Suppressor macrophage treated with lipopolysaccharide for 4 hours (primary cell): Measurements from ENCODE around the gene ALAS1.

Experiments used
- DNase-seq: peaks from one replicate; pipeline ENCODE4 v3.0.0-alpha.2; 2020

The ALAS1 gene

DNA sequence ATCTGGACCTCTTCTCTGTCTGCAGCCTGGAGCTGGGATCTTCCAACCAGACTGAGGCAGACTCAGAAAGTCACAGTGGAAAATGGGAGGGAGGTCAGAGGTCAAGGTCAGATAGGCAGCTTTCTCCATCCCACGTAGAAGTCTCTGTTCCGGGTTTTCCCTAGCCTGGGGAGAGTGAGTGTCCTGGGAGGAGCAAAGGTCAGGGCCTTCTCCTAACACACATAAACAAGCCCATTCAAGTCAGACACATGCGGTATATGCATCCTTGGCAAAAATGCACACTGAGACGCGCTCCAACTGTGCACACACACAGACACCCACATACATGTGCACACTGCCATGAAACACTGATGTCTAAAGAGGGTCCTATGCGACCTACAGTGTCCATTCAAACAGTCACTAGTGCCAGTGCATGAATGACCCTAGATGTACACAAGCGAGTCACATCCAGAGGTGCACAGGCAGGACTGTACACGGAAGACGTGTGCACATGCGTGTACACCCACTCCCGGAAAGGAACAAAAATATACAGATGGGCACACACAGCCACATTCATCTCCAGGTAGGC, 40.3 kb downstream of the ALAS1 start:
- DNase-seq = peak; percentile 65

DNA sequence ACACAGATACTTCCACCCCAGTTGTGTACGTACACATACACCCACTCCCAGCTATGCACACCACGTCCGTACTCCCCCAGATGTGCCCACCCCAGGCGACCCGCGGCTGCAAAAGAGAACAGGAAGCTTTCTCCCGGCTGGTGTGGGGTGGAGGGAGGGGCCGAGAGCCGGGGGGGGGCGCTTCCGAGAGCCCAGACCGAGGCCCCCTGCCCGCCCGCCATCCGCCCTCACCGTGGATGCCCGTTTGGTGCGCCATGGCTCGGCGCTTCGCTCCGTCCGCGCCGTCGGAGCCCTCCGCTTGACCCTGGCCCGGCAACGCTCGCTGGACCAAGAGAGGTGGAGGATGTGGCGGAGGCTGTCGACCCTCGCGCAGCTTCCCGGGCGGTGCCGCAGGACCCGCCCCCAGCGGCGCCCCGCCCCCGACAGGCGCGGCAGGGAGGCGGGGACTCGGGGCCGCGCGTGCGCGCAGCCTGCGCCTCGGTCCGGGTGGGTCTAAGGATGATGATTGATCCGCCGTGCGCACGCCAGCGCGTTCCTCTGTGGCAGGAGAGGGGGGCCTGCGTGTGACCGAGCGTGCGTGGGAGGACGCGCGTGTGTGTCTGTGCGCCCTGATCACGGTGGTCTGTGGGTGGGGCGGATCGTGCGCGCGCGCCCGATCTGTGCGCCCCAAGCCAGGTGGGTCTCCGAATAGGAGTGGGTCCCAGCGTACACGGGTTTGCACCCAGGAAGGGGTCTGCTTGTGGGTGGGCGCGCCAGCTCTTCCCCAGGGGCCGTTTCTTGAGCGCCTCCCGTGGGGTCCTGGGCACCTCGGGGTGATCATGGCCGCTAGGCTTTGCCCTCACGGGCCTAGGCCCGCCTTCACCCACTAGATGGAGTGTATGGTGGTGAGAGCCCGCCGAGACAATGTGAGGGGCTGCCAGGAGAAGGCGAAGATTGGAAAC, 41.1 kb downstream of the ALAS1 start, which contains the start of gene TWF2:
Gene TWF2, minus strand, starts transcription at position 398 of the 941 bp plus-strand sequence. Its CDS starts 142 bp downstream, at position 256.
- peak; percentile 88 for DNase-seq

DNA sequence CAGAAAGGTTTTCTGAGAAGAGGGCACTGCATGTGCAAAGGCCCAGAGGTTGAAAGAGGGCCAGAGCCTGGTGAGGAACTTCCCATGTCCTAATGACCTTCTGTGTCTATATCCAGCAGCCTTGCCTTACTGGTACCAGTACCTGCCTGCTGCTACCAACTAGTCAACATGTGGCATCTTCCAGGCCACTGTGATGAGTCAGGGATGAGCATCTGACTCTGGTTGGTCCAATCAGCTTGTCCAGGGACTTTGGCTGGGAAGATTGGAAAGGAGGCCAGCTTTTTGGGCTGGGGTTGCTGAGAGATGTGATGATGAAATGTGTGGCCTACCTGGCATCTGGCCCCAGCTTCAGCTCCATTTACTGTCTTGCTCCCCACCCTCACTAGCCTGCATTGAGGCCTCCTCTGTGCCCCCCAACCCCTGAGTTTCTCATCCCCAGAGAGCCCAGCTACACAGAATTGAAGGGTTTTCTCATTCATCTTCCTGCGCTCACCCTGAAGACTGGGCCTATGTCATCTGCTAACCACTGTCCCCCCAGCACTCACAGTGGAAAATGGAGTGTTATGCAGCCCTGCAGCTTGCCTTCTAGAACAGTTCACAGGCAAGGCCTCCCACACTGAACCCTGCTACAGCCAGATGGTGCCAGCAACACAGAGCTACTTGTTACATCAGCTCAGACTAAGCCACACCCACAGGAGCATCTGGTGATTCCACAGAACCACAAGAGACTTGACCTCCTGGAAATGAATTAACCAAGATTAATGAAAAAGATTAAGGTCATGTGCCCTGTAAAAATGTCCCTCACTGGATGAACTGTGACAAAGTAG, 42.3 kb downstream of the ALAS1 start:
- DNase-seq = peak; percentile 78

- no peak for DNase-seq
Measured at GRCh38 chr3:52240886-52241370, 43.0 kb downstream of the ALAS1 start.

- no peak for DNase-seq
Measured at GRCh38 chr3:52242039-52242438, 44.1 kb downstream of the ALAS1 start.

- DNase-seq = peak; percentile 97
Measured at GRCh38 chr3:52243791-52244628, 46.0 kb downstream of the ALAS1 start.

- DNase-seq = peak; percentile 56
Measured at GRCh38 chr3:52245322-52246263, 47.6 kb downstream of the ALAS1 start, which contains the start of gene PPM1M. PPM1M (plus strand) TSS chr3:52245759; CDS start chr3:52245825, 66 bp downstream.

DNA sequence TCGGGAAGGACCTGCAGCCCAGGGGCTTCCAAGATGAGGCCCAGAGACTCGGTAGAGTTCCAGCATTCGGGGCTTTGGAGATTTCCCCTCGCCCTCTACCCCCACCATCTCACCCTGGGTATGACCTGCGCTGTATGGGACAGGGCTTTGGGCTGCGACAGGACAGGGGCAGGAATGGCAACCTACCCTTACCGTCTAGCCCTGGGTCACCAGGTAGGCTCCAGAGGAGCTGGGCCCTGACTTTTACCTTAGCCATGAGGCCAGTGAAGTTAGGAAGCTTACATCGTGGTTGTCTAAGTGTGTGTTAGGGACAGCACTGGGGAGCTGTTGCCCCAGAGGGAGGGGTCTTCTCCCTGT, 48.3 kb downstream of the ALAS1 start:
- no peak for DNase-seq

- peak; percentile 55 for DNase-seq
Measured at GRCh38 chr3:52246728-52247408, 48.9 kb downstream of the ALAS1 start.

DNA sequence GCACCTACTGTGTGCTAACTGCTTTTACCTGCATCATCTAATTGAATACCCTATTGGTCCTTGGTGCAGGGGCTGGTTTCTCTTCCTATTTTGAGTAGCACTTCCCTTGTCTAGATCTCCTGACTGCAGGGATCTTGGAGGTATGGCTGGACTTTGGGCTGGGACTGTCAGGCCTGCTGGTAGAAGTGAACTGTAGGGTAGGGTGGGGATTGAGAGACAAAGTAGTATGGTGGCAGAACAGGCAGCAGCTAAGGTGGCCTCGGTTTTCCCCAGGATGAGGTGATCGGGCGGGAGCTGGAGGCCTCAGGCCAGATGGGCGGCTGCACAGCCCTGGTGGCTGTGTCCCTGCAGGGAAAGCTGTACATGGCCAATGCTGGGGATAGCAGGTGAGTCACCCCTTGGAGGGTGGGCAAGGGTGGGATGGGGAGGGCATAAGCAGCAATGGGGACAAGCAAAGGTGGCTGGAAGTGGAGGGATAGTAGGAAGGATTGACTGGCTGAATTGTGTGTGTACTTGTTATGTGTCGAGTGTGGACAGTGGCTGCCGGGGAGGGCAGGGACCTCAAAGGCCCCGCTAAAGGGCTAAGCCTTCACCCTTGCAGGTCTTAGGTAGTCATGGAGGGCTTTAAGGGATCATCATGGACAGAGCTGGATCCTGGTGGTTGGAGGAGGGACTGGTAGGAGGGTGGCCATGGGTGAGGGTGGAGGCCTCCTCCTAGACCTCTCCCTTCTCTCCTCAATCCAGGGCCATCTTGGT, 49.6 kb downstream of the ALAS1 start:
- peak; percentile 34 for DNase-seq

DNA sequence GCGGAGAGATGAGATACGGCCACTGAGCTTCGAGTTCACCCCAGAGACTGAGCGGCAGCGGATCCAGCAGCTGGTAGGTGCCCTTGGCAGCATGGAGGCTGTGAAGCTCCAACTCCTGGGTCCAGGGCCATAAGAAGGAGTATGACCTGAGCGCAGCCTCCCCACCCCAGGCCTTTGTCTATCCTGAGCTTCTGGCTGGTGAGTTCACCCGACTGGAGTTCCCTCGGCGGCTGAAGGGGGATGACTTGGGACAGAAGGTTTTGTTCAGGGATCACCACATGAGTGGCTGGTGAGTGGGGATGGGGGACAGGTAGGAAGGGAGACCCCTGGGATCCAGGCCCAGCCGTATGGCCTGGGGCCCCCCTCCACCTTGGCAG, 50.2 kb downstream of the ALAS1 start:
- no peak for DNase-seq

DNA sequence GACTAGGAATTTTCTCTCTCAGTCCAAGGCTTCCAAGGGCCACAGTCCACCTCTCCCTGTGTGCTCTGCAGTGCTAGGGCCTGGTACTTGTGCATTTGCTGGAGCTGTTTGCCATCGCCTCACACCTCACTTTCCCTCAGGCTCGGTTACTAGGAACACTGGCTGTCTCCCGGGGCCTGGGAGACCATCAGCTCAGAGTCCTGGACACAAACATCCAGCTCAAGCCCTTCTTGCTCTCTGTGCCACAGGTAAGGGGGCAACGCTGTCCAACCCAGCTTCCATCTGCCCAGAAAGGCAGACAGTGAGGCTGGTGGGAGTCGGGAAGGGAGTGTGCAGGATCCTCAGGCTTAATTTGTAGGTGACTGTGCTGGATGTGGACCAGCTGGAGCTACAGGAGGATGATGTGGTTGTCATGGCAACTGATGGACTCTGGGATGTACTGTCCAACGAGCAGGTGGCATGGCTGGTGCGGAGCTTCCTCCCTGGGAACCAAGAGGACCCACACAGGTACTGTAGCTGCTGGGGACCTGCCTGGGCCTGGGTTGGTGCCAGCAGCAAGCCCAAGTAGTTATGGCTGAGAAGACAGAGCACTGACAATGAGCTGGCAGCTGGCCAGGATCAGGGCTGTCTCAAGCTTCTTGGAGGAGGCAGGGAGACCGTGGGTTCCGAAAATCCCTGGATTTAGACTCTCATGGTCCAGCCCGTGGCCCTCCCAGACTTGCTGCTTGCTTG, 51.0 kb downstream of the ALAS1 start:
- no peak for DNase-seq

GRCh38 chr3:52249683-52250082, 51.7 kb downstream of the ALAS1 start:
- DNase-seq = no peak

- DNase-seq = no peak
Measured at GRCh38 chr3:52250122-52250521, 52.2 kb downstream of the ALAS1 start.

- DNase-seq = peak; percentile 92
Measured at GRCh38 chr3:52253314-52254304, 55.6 kb downstream of the ALAS1 start.

DNA sequence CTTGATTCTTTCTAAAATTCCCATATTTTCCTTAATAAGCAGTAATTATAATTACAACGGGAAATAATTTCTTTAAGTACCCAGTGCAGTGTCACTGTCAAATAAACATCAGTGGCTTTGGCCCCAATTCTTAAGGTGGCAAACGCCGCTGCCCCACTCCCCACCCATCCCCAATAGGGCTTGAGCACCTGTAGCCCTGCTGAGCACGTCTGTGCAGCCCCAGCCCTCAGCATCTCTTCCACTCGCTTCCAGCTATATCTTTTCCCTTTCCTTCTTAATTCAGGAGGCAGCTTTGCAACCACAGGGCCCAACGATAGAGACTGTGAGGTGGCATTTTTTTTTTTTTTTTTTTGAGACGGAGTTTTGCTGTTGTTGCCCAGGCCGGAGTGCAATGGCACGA, 56.6 kb downstream of the ALAS1 start:
- no peak for DNase-seq

DNA sequence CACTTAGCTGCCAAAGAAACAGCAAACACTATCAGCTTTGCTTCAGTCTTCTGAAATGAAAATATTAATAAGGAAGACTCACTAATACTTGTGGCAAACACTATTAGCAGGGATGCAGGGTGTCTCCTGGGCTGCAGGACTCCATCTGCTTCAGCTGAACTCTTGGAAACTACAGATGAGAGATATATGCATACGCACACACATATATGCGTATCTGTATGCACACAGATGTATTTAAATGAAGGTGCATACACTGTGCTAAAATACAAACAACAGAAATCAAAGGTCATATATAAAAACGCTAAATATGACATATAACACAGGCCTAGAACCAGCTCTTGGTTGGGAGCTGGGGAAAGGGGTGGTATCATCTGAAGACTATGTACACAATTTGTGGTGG, 58.2 kb downstream of the ALAS1 start:
- DNase-seq = no peak

- DNase-seq = no peak
Measured at GRCh38 chr3:52256622-52257021, 58.7 kb downstream of the ALAS1 start.
